Limb (tissue), 2 donors: ENCODE results near the gene PEAR1.

ENCODE experiments used
- DNase-seq, 2 donors: peaks; one replicate each; pipeline ENCODE4 v3.0.0-alpha.2; 2016; ENCODE audit errors: extremely low spot score in 2 of 2

Gene PEAR1

DNA sequence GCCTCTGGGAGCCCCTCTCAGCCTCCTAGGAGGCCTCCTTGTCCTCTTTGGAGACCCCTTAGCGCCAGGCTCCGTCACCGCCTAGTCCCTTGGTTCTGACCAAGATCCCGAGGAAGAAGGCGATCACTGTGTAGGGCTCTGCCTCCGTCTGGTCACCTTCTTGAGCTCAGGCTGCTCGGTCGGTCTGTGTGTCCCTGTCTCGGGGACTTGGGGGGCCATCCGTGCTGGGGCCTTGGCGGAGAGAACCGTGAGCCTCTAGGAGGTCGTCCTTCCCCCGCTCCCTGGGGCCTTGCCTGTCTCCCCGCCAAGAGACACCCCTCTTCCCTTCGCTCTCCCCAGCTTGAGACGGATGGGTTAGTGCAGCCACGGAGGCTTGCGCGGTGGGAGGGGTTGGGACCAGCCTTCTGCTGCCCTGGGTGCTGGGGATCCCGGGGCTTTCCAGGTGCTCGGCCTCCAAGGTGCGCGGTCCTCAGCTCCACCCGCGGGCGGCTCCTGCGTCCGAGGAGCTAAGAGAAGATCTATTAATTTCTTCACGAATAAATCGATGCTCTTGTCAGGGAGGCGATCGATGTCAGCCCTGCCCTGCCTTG, 33.9 kb upstream of the PEAR1 start:
- DNase-seq: peak in 1 of 2 donors; percentile 57

DNA sequence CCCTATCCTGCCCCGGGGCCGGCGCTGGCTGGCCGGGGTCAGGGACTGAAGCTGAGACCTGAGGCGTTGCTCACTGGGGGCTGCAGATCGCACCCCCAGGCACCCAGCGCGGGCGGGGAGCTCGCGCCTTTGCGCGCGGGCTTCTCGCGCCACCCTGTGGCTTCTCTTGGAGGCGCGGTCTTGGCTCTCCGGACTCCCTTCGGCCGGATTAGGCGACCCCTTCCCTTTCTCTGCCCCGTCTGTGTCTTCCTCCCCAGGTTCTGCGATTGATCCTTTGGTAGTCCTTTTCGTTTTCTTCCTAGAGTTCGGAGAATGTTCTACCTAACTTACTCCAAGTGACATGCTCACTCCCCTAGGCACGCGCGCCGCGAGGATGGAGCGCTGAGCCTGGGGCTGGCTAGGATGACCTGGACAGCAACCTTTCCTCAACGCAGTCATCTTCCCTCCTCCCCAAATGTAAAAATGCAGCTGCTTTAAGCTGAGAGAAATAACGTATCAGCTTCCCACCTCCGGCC, 33.3 kb upstream of the PEAR1 start:
- peak in 1 of 2 donors; percentile 74 for DNase-seq

DNA sequence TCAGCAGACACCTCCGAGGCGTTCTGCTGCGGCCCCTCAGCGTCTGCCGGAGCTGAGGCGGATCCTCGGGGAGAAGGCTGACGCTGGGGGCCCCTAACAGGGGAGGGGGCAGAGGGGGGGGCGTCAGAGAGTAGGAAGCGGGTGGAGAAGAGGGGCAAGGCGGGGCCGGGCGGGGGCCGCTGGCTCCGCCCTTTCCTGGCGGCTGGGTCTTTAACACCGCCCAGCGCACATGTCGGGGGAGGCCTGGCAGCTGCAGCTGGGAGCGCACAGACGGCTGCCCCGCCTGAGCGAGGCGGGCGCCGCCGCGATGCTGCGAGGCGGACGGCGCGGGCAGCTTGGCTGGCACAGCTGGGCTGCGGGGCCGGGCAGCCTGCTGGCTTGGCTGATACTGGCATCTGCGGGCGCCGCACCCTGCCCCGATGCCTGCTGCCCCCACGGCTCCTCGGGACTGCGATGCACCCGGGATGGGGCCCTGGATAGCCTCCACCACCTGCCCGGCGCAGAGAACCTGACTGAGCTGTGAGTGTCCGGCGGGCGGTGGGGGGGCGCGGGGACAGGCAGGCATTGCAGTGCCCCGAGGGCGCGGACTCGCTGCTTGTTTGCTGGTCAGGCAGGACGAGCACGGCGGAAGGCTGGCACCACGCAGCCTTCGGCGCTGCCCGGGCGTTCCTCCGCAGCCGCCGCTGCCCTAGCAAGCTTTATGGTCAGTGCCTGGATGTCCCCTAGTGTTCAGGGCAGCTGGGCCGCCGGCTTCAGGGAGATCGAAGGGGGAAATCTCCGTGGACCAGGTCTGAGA, 32.7 kb upstream of the PEAR1 start, which contains the start of gene NTRK1:
Gene NTRK1 (plus strand): TSS at position 238 of the 796 bp plus-strand sequence. CDS start 70 bp downstream, at position 308.
- DNase-seq: peak; percentile 65 to 79

DNA sequence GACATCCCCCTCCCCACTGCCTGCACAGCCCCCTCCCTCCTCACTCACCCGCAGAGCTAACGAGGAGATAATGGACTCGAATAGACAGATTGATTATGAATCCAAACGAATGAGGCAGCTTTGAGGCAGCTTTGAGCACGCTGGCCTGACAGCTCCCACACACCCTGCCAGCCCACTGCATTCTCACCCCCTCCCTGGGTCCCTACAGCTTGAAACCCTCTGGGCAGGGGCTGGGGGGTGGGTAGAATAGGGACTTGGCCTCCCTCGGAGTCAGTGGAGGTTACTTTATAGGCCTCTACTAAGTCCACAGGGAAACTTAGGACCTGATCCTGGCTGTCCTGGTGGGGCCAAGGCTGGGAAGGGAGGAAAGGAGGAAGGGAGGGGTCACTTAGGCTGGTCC, 30.9 kb upstream of the PEAR1 start:
- no peak for DNase-seq

DNA sequence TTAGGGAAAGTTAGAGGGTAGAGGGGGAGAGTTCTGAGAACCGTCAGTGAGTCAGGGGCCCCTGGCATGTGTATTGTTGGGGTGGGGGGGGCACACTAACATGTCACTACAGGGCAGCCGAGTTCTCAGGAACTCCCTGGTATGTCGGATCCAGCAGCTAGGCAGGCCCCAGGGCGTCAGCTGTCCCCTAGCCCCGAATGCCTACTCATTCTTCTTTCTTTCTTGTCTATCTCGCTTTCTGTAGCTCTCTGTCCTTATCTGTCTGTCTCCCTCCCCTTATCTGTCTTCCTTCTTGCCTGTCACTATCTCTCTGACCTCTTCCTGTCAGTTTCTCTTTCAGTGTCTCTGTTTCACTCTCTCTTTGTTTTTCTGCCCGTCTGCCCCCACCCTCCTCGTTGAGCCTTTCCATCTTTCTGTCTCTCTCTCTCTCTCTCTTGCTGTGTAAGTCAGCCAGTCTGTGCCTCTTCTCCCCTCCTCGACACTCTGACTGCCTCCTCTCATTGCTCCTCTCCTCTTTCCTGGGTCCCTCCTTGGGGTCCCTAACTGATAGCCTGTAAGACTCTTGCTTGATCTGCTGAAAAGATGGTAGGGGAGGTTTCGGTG, 30.4 kb upstream of the PEAR1 start:
- no peak for DNase-seq

DNA sequence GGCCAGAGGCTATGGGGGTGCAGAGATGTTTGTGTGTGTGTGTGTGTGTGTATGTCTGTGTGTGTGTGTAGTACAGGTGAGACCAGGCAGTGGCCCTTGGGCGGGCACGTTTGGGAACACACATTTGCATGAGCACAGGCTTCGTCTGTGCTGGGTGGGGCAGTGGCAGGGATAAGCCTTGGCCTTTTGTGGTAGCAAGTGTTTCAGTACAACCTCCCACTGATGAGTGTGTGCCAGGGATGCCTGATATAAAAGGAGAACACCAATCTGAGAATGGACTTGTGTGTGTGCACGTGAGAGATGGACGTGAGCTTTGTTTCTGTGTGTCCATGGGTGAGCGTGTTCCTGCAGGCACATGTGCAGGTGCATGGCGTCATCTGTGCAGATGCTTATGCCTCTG, 29.9 kb upstream of the PEAR1 start:
- no peak for DNase-seq

DNA sequence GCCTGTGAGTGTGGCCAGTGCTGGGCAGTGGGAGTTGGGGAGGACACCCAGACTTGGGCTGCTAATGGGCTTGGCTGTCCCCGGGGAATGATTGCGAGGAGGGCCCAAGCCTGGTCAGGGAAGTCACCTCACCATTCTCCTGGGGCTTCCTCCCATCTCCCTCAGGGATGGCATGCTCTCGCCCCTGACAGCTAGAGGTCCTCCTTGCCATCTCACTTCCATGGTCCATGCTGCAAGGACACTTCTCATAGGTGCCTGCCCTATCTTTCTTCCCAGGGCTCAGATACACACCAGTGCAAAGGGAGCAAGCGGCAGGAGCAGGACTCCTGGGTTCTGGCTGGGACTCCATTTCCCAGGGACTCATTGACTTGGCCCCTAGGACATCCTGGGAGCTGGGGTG, 28.7 kb upstream of the PEAR1 start:
- no peak for DNase-seq

DNA sequence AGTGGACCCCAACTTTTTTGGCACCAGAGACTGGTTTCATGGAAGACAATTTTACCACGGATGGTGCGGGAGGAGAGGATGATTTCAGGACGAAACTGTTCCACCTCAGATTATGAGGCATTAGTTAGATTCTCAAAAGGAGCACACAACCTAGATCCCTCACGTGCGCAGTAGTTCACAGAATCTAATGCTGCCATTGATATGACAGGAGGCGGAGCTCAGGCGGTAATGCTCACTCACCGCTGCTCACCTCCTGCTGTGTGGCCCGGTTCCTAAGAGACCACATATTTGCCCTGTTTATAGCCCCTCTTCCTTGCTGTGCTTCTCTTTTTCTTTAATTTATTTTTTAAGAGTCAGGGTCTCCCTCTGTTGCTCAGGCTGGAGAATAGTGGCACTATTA, 28.3 kb upstream of the PEAR1 start:
- DNase-seq: no peak

DNA sequence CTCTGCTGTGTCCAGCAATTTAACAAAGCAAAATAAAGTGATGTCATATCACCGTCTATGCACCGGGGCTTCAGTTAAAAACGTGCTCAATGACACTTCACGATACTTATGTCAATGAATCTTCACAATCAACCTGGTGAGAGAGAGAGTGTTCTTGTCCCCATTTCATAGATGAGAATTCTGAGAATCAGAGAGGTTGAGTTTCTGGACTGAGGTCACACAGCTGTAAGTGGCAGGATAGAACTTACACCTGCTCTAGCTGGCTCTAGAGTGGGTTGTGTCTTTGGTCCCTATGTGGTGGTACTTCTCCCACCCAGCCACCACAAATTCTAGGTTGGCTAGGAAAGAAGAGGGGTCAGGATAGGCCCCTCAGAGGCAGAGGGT, 27.7 kb upstream of the PEAR1 start:
- DNase-seq: no peak

DNA sequence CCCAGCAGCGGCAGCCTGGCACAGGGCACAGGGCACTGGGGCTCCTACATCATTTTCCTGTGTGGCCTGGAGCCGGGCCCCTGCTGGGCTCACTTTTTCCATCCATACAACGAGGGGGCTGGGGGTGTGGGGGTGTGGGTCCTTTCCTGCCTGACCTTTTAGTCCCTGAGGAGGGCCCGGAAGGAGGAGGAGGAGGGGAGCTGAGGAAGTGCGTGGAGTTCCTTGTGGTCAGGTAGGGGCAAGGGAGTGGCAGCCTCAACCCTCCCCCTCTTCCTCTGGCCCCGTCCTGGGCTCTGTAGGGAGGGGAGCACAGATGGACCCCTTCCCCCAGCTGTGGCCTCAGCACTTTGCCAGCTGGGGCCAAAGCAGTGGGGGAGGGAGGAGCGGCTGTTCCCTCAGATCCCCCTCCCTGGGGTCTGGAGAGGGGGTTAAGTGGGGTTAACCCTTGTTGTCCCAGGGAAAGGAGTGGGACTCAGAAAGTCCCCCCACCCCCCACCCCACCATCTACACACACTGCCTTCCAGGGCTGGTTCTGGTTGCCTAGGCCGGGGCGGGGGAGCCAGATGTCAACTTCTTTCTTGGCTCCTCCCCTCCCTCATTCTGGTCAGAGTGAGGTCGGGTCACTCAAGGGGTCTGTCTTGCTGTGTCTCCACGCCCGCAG, 27.1 kb upstream of the PEAR1 start:
- DNase-seq: no peak

DNA sequence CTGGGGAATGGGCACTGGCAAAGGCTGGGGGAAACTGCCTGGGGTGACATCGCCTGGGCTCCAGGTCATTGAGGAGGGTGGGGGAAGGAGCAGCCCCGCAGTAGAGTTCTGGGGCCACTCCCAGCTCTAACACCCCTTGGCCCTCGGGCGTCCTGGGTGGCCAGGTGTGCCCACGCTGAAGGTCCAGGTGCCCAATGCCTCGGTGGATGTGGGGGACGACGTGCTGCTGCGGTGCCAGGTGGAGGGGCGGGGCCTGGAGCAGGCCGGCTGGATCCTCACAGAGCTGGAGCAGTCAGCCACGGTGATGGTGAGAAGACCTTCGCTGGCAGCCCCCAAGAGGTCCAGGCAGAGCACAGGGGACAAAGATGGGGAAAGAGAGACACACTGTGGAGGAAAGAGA, 25.2 kb upstream of the PEAR1 start:
- DNase-seq: no peak

DNA sequence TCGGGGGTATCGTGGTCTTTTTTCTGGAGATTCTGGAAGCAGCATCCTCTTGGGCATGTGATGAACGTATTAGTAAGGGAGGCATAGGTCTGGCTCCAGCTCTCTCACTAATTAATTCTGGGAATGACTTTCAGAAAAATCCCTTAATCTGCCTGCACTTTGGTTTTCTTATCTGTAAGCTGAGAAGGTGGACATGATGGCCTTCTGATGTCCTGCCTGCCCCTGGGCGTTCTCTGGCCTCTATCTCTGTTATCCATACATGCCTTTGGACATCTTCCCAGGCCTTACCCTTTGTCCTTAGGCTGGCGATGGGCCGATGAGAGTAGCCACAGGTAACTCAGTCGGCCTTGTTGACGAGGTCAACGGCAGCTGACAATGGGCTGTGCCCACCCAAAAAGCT, 24.1 kb upstream of the PEAR1 start:
- DNase-seq: no peak

DNA sequence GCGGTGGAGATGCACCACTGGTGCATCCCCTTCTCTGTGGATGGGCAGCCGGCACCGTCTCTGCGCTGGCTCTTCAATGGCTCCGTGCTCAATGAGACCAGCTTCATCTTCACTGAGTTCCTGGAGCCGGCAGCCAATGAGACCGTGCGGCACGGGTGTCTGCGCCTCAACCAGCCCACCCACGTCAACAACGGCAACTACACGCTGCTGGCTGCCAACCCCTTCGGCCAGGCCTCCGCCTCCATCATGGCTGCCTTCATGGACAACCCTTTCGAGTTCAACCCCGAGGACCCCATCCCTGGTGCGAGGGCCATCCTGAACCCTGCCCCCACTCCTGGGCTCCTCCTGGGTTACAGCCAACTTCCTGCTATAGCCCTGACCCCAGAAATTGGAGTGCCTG, 19.9 kb upstream of the PEAR1 start:
- DNase-seq: no peak

DNA sequence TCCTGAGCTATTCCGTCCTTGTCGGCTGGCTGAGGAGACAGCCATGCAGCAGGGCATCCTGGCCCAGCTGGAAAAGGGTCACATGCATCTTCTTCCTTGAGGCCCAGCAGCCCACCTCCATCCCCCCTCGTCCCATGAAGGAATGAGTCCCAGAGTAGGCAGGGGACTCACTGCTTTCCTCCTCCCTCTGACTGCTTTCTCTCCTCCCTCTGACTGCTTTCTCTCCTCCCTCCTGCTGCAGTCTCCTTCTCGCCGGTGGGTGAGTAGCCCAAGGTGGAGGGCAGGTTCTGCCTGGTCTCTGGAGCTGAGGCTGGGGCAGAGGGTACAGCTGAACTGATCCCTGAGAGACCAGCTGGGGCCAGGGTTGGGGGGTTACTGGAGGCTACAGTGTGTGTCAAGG, 19.4 kb upstream of the PEAR1 start:
- no peak for DNase-seq

DNA sequence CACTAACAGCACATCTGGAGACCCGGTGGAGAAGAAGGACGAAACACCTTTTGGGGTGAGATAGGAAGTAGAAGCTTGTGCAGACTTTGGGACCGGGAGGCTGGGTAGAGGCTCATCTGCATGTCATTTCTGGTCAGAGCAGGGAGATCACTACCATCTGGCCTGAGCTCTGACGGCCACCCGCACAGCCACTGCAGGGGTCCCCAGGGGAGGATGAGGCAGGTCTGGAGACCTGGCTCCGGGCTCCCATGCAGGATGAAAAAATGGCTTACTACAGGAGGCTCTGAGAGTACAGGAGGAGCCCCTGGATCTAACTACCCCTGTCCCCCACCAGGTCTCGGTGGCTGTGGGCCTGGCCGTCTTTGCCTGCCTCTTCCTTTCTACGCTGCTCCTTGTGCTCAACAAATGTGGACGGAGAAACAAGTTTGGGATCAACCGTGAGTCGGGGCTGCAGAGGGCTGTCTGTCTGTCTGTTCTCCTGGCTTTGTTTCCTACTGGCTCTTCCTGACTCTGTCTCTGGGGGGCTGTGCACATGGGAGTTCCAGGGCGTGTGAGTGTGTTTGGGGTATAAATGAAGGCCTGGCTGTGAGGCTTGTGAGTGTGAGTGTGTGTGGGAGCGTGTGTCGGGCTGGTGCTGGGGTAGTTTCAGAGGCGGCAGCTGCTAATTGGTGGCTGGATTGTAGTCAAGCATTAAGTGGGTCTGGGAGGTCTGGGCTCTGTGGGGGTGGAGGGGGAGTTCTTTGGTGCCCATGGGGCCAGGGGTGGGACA, 18.8 kb upstream of the PEAR1 start:
- DNase-seq: no peak

DNA sequence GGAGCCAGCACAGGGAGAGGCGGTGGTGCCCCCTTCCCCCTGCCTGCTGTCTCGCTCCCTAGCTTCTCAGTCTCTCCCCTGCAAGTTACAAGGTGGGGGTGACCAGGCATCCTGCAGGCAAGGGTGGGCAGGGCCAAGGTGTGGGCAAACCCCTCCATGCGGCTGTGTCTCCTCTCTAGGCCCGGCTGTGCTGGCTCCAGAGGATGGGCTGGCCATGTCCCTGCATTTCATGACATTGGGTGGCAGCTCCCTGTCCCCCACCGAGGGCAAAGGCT, 18.2 kb upstream of the PEAR1 start:
- no peak for DNase-seq

DNA sequence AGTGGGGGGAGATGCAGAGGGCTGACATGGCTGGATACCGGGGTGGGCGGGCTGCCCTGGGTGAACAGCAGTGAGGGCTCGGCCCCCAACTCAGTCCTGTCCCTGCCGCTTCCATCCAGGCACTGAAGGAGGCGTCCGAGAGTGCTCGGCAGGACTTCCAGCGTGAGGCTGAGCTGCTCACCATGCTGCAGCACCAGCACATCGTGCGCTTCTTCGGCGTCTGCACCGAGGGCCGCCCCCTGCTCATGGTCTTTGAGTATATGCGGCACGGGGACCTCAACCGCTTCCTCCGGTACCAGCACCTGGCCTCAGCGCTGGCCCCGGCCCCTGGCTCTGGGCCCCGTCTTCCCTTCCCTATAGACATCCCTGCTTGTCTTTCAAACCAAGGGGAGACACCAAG, 17.2 kb upstream of the PEAR1 start:
- no peak for DNase-seq

DNA sequence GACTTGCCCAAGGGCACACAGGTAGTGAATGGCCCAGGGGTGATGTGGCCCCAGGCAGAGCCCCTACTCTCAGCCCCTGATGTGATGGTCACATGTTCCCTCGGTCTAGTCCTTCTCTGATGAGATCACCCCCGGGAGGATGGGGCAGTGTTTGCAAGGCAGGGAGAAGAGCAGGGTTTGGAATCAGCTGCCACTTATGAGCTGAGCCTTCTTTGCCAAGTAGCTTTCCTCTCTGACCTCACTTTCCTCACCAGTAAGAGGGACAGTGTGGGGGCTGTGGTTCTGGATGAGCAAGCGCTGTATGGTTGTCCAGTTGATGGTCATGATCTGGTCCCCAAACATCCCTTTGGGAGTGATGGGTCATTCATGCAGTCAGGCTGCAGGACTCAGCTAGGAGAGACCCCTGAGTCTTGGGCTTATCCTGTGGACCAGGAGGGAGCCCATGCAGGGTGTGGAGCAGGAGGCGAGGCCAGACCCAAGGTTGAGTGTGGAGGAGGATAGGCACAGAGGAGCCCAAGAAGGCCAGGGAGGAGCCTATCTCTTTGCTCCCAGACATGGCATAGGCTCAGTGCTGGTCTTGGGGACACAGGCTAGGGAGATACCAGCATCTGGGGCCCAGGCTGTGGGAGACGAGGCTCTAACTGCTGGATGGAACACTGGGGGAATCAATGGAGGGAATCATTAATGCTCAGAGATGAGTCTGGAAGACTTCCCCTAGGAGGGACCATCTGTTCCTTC, 15.9 kb upstream of the PEAR1 start:
- no peak for DNase-seq

DNA sequence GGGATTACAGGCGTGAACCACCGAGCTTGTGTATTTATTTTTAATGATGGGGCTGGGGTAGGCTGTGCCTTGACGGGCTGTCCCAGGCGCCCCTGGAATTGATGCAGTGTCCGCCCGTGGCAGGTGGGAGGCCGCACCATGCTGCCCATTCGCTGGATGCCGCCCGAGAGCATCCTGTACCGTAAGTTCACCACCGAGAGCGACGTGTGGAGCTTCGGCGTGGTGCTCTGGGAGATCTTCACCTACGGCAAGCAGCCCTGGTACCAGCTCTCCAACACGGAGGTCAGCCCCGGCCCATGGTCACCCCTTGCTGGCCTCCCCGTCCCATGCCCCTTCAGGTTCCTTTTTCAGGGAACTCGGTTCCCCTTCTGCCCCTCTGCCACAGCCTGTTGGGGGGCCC, 13.6 kb upstream of the PEAR1 start:
- DNase-seq: no peak

DNA sequence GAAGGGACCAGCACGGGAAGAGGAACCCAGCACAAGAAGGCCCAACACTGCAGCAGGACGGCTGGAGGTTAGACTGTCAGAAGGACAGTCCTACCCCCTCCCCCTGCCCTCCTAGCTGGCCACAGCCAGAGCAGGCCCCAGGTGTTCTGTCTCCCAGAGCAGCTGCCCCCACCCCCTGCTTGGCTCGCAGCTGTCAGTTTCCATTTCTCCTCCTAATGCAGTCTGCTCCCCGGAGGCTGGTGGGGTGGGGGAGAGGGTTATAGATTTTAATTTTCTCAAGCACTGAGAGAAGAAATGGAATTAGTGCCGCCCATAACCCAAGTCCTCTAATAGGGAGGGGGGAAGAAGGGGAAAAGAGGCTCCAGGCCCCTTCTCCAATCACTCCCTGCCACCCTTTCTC, 13.0 kb upstream of the PEAR1 start:
- no peak for DNase-seq

DNA sequence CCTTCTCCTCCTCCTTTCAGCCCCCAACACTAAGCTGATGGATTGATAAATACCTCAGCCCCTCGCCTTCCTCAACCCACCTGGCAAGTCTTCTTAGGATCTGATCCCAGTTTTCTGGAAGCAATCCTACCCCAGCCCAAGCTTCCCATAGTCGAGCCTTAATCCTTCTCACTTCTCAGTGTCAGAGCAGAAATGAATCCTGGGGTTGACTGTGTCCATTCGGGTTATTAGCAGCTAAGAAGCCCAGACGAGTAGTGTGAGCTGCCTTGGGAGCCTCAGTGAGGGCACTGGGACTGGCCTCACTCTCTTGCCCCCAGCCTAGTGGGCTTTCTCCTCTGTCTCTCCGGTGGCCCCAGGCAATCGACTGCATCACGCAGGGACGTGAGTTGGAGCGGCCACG, 12.4 kb upstream of the PEAR1 start:
- DNase-seq: no peak
